ENCODE results near the gene TMPRSS6. TPM values are rescaled to one million over a fixed set of nuclear protein-coding genes. Genes with fewer than 3 reads are reported as not detected.

Gene TMPRSS6
- under 1 TPM in 9 of 12 donors, not detected in 3; 0.05 to 0.91 (median 0.13) TPM for polyA plus RNA-seq (ENCODE audit: insufficient read length in 12 of 12)
- long read RNA-seq, donor 1: 0 reads
- long read RNA-seq, donor 2: 0 reads
- long read RNA-seq, donor 3: 0 reads
- long read RNA-seq, donor 4: 0 reads
- long read RNA-seq, donor 5: 0 reads
- long read RNA-seq, donor 6: 0 reads
- long read RNA-seq, donor 7: 0 reads
- long read RNA-seq, donor 8: 0 reads
- long read RNA-seq, donor 9: 0 reads
- long read RNA-seq, donor 10: 0 reads
- long read RNA-seq, donor 11: 0 reads

DNA sequence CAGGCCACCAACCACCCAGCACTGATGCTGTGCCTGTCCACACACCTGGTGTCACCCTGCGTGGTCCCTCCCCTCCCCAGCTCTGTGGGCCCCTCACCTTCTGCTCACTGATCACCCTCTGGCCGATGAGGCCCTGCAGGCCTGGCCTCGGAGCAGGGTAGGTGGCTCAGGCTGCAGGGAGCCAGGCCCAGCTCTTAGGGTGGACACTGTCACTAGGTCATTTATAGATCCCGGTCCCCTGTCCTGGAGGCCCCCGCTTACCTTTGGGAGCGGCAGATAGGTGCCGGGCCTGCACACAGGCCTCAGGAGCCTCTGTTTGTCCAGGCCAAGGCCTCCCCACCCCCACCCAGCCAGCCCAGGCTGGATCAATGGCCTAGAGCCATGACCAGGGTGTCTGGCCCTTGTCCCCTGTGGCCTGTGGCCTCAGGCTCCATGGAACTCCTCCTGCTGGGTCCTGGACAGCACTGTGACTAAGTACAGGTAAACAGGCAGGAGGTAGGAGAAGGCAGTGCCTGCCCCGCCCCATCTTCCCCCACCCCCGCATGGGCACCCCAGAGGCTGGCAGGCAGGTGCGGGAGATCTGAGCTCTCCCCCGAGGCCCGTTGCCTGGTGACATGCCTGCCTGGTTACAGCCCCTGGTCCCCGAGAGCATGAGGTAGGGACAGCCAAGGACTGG lies at the start of gene TMPRSS6:
TSS of gene TMPRSS6 (minus strand) at position 472 of the 676 bp plus-strand sequence. CDS start 6,296 bp downstream, outside the sequence.
- no peak for DNase-seq

DNA sequence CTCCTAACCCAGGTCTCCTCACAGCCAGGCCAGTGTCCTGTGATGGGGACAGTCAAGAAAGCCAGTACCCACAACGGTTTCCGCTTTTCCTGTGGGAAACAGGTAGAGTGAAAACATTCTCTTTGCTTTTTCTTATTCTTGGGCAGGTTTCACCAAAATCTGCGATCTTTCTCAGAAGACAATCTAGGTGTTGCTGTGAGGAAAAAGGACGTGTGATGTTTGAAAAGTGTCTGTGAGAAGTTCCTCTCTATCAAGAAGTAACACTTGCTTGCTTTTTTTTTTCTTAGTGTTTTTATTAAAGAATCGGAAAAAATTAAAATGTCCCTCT lies 49.4 kb upstream of the TMPRSS6 start:
- DNase-seq: no peak

DNA sequence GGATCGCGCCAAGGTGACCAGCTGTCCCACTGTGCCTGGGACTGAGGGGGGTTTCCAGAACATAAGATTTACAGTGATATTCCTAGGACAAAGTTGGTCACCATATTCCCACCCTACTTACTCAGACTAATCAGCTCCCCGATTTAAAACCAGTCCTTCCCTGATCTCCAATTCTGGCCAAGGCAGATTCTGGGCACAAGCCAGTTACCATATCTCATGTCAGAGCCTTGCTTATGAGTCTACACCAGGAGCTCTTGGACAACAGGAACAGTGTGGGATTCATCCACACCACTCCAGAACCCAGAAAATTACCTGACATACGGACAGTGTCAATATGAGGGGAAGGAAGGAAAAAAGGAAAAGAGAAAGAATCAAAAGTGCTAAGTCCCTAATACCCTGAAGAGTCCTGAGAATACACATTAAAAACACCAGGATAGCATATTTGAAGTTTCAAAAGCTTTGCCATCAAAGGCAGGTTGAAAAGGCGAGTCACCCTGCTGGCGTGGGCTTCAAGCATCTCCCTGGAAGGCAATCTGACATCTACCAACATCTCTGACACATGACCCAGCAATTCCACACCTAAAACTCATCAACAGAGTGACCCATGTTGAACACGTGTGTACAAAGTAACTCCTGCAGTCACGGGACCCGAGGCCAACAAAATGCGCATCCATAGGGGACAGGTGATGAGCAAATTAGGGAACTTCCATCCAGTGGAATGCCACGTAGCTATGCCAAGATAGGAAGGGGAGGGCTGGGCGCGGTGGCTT lies 48.2 kb upstream of the TMPRSS6 start:
- no peak for DNase-seq

DNA sequence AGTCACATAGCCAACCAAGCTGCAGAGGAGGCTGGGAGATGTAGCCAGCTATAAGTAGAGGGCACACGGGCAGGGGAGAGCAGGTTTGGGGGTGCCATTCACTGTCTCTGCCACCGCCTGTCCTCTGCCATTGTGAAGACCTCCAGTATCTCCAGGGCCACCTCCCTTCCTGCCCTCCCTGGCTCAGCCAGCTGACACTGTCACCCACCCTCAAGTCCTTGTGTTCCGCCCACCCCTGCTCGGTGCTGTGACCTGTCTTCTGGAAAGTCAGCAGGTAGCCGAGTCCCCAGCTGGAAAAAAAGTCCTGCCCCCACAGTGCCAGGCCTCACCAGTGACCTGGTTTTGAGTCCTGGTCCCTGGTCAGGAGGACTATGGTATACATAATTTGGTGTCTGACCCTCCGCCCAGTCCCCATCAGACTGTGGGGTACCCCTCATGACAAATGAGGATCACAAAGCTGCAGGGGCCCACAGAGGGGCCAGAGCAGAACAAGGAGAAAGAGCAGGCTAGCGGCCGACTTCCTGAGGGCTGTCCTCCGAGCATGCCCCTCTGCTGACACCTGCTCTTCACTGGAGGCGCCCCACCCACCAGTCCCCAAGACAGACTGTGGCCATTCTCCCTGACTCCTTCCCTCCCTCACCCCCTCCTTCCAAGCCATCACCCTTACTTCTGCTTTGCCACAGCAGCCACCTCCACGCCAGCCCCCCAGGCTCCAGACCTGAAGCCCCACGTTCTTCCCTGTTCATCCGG lies 47.3 kb upstream of the TMPRSS6 start:
- DNase-seq: no peak

DNA sequence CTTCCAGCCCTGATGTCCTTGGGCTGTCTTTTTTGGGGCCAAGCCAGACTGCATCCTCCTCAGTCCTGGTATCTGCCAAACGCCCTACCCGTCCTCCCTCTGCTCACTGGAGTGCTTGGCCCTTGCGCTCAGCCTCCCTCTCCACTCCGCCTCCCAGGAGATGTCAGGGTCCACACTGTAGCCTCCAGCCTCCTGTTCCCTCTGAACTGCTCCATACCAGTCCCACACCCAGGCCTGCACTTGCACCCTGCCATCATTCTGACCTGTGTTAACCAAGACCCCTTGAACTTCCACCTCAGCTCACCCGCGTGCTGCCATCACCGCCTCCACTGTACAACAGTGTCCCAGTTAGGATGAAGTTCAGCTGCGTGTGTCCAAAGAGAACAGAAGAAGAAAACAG lies 46.5 kb upstream of the TMPRSS6 start:
- DNase-seq: no peak

DNA sequence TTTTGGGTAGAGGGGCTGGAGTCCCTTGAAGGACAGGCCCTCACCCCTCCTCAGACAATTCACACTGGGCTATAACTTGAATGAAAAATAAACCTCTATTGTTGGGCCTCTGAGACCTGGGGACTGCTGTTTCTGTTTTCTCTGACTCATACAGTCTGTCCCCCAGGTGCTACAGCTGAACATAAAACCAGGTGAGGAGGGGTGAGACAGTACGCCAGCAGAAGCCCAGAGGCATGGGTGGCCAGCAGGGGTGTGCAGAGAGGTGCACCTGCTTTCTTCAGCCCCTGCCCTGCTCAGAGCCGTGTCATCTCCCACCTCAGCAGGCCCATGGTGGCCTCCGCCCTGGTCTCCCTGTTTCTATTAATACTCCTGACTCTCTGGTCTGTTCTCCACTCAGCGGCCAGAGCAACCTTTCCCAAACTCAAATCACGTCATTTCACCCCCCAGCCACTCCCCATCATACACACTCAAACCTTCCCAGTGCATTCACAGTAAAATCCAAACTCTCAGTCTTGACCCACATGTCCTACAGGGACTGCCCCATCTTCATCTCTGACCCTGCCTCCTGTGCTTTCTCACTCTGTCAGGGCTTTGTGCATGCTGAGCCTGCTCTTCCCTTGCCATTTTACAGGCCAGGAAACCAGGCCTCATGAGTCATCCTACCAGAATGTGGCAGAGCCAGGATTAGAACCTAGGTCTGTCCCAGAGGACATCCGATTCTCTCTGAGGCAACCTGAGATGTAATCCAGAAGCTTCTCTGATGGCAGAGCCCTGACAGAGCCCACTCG lies 45.6 kb upstream of the TMPRSS6 start:
- DNase-seq: no peak

DNA sequence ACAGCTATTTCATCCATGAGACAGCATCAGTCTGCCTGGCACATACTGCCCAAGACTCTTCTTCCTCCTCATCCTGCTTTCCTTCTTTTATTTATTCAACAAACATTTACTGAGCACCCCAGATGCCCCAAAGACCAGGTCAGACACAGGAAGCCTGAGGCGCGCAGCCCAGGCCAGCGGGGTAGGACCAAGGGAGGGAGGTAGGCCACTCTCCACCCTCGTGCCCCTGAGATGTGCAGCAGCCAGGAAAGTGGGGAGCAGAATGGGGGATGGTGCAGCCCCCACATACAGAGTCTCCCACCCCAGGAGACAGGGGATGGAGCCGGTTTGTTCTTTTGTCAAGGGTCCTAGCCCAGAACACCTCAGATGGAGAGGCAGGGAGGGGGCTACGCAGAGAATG lies 44.4 kb upstream of the TMPRSS6 start:
- DNase-seq: no peak

DNA sequence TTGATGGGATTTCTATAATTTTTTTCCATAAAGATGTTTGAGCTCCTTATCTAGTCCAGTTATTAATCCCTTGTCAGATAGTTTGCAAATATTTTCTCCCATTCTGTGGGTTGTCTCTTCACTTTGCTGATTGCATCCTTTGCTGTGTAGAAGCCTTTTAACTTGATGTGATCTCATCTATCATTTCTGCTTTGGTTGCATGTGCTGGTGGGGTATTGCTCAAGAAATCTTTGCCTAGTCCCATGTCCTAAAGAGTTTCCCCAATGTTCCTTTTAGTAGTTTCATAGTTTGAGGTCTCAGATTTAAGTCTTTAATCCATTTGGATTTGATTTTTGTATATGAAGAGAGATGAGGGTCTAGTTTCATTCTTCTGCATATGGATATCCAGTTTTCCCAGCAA lies 41.9 kb upstream of the TMPRSS6 start:
- DNase-seq: no peak

DNA sequence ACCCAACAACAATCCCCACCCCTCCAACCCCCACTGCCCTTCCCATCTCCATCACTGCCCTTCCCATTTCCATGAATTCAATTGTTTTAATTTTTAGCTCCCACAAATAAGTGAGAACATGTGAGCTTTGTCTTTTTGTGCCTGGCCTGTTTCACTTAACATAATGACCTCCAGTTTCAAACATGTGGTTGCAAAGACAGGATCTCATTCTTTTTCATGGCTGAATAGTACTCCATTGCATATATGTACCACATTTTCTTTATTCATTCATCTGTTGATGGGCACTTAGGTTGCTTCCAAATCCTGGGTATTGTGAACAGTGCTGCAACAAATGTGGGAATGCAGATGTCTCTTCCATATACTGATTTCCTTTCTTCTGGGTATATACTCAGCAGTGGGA lies 41.2 kb upstream of the TMPRSS6 start:
- no peak for DNase-seq

DNA sequence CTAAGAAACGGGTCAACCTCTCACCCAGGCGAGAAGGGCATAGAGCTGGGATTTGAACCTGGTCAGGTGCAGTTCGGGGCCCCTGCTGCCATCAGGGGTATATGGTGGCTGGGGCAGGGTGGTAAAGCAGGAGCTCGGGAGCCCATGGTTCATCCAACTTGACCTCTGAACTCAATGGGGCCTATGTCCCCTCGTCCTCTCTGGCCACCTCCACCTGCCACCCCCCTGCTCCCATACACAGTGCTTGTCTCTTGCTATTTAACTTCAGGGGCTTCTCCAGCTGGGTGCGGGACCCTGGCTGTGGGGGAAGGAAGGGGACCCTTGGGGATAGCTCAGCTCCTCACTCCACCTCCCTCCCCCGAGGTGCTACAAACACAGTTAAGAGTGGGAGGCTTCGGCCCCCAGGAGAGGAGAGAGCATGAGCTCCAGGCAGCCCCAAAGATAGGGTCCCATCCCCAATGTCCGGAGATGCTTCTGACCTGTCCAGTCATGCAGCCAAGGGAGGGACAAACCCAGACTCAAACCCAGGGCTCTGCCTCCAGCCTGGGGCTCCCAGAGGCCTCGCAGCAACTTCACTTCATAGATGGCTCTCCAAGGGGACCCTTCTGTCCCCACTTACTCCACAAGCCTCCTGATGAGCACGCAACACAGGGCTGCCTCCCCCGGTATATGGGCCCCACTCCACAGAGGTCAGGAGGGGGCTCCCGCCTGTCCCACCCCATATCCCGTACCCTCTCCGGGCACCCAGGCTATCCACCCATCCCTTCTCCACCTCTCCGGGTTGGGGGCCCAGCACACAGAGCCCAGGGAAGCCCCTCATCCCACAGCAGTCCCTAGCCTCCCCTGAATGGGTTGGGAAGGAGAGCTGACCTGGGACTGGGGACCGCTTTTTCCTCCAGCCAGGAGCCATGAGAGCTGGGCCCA lies 39.5 kb upstream of the TMPRSS6 start:
- no peak for DNase-seq

DNA sequence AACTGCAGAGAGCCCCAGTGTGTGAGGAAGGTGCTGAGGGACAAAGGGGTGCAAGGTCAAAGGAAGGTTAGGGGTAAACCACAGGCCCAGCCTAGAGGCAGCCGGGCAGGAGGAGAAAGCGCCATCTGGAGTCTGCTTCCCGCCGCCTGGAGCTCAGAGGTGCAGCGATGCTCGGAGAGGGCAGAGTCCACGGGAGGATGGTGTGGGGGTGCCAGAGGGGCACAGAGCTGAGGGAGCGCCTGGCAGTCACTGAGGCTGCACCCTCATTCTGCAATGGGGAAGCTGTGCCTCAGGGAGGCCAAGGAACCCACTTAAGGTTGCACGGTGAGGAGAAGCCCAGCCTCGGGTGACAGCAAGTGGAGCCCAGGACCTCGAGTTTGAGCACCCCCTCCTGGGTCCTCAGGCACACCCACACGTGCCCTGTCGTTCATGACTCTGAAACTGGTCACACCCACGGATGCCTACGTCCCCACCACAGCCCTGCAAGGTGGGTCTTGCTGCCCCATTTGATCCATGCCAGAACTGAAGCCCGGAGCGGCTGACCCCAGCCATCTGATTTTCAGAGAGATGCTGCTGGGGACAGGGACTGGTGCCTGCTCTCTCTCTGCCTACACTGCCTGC lies 38.6 kb upstream of the TMPRSS6 start:
- no peak for DNase-seq

DNA sequence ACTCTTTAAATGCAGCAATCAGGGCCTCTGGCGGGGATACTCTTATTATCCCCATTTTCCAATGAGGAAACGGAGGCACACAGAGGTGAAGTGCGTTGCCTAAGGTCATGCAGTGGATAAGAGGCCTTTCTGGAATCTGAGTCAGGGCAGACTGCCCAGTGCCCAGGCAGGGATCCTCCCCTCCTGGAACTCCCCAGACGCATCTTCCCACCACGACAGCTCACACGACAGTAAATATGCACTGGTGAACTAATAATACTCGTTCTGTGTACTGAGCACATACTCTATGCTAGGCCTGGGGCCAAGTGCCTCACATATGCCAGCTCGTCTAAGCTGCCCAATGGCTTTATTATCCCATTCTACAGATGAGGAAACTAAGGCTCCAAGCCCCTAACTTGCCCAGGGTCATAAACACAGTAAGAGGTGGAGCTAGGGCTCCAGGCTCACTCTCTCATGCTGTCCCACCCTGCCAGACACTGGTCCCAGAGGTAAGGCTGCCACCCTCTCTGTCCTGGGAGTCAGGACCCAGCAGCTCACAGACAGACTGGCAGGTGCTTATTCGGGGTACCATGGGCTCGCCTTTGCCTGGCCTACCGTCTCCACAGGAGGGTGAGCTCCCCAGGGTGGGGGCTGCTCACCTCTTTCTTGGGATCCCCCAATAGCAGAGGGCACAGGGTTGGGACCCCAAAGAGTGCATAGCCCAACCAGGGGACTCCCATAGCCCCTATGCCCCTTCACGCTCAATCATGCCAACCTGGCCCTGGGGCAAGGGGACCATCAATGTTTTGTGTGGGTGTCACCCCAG lies 37.9 kb upstream of the TMPRSS6 start:
- DNase-seq: no peak

DNA sequence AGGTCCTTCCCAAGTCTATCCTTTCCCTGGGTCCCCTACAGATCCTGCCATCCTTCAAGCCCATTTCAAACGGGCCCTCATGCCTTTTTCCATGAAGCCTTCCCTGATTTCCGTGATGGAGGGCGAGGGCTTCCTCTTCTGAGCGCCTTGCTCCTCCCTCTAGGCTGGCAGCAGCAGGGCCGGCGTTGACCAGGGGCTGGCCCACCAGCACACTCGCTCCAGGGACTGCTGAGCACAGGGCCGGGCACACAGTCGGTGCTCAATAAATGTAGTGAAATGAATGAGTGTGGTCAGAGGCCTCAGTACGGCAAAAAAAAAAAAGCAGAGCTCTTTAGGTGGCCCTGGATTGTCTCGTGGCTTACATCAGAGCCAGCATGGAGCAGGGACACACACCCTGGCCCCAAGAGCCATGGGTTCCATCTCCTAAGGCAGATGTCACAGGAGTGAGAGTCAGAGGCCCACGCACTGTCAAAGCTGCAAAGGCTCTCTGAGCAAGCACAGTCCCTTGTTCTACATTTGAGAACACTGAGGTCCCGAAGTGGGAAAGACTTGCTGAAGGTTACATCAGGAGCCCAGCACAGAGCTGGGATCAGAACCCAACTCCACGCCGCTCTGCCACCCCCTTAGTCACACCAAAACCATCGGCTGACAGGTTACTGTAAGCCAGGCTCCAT lies 37.1 kb upstream of the TMPRSS6 start:
- no peak for DNase-seq

DNA sequence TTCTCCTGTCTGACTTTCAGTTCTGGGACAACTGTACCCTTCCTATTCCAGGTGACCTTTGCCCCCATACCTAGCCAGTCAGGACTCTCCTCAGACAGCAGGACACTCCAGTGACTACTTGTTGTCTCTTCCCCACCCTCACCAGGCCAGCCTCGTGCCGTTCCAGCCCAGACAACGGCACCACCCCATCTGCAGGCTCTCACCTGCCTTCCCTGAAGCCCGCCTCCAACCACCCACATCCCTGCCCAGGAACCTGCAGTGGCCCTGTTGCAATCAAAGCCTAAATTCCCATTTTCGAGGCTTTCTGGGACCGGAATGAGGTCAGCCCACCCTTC lies 36.5 kb upstream of the TMPRSS6 start:
- DNase-seq: no peak

DNA sequence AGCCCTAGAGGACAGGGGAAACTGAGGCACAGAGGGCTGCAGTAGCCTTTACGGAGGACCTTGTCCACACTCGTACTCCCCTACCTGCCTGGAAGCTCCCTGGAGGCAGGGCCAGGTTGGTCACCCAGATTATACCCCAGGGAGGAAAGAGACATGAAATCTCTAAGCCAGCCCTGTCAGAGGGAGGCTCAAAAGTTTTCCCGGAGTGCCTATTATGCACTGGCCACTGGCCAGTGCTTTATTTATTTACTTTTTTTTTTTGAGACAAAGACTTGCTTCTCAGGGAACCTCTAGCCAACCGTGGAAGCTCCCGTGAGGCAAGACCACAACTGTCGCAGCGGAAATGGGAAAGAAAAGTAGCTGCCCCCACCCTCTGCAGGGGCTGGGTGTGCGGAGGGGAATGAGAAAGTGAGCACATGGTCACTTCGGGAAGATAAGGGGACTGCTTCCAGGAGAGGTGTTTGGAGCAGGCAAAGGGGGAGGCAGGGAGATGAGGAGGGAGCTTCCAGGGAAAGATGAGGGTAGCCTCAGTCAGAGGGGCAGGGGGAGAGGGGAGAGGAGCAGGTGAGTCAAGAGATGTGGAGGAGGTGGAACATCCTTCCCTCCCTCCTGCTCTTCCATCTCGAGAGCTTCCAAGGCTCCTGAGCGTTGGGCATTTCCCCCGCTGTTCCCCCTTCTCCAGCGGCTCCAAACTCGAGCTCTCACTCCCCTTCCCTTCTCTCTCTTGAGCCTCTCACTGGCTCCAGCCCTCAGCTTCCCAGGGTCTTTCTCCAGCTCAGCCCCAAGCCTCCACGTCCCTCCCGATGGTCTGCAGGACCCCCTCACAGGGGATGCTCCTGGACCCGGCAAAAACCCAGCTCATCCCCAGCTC lies 35.9 kb upstream of the TMPRSS6 start:
- DNase-seq: no peak

DNA sequence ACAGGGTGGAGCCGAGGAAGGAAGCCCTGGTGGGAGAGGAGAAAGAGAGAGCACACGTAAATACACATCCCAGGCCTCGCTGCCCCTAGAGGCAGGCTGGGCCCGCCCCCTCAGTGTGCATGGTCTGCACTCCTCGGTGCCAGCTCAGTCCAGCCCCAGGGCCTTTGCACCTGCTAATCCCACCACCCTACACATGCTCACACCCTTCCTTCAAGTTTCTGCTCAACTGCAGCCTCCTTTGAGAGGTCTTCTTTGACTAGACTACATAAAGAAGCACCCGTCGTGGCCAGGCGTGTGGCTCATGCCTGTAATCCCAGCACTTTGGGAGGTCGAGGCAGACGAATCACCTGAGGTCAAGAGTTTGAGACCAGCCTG lies 34.7 kb upstream of the TMPRSS6 start:
- DNase-seq: no peak

DNA sequence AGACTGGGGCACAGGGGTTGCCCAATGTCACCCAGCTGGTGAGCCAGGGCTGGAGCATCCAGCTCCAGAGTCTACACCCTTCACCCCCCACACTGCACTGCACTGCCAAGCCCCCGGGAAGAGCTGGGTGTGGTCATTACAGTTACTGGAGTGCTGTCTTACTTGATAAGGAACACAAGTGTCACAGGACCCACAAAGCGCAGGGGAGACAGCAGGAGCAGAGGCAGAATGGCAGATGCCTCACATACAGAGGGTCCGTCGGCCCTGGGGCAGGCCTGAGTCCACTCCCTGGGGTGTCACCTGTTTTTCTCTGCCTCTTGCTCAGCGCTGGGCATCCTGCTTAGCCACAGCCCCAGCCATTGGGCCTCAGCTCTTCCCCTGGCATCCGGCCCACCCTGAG lies 32.5 kb upstream of the TMPRSS6 start:
- DNase-seq: no peak

DNA sequence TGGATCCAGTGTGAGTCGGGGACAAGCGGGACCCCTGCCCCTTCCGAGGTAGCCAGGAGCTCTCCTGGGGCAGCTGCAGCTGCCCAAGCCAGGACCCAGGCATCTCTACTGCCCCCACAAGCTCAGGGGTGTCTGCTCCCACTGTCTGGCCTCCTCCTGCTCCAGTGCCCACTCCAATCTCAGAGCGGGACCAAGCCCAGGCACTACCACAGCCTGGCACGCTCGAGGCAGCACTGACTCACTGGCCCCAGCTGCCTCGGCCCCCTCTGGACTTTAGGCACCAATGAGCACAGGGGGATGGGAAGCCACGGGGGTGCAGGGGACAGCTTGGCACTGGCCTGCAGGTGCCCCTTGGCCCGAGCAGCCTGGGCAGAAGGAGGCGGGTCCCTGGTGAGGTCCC lies 32.0 kb upstream of the TMPRSS6 start:
- no peak for DNase-seq

Data from muscle of arm (tissue), 14 donors.